Astrocyte of the cerebellum (primary cell): ENCODE data around the gene ZNF469.
"Not testable (repeated sequence)": the region's sequence is repeated elsewhere in the genome, so short reads cannot be mapped to it uniquely, and the experiment has no call there.

Experiments used
- DNase-seq: peaks from one replicate; pipeline ENCODE4 v3.0.0-alpha.2; 2011; ENCODE audit warnings: low read depth
- H3K4me3 ChIP-seq: 2 replicates; pipeline ENCODE4 v1.5.1; 2011; ENCODE audit warnings: mild to moderate bottlenecking, low read depth, low read length, moderate library complexity
- in situ Hi-C: cut with HindIII; loops from 2 replicates; pipeline ENCODE4 v1.10.0; 2017; ENCODE audit warnings: low sequenced_read_pairs
- TF ChIP-seq, protein P1 (sequence below): IDR thresholded peaks from 2 replicates; pipeline ENCODE4 v1.5.1; 2012; ENCODE audit warnings: low read length, low read depth, moderate library complexity, mild to moderate bottlenecking; ENCODE audit errors: missing control alignments

Gene ZNF469

GRCh38 chr16:88409296-88410065 lies 26.7 kb downstream of the ZNF469 start:
- DNase-seq, result no peak
- H3K4me3 ChIP-seq, result no peak overlapping the region
- in situ Hi-C loops, result loop anchor here (5.0 kb wide), 1 partner anchor 47 kb away; no protein-coding TSS in a partner anchor
- TF ChIP-seq, protein P1, sequence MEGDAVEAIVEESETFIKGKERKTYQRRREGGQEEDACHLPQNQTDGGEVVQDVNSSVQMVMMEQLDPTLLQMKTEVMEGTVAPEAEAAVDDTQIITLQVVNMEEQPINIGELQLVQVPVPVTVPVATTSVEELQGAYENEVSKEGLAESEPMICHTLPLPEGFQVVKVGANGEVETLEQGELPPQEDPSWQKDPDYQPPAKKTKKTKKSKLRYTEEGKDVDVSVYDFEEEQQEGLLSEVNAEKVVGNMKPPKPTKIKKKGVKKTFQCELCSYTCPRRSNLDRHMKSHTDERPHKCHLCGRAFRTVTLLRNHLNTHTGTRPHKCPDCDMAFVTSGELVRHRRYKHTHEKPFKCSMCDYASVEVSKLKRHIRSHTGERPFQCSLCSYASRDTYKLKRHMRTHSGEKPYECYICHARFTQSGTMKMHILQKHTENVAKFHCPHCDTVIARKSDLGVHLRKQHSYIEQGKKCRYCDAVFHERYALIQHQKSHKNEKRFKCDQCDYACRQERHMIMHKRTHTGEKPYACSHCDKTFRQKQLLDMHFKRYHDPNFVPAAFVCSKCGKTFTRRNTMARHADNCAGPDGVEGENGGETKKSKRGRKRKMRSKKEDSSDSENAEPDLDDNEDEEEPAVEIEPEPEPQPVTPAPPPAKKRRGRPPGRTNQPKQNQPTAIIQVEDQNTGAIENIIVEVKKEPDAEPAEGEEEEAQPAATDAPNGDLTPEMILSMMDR, result no peak

- in situ Hi-C loops, DNase-seq, H3K4me3 ChIP-seq: not testable (repeated sequence)
Measured at GRCh38 chr16:88410297-88410968, 27.7 kb downstream of the ZNF469 start.

DNA sequence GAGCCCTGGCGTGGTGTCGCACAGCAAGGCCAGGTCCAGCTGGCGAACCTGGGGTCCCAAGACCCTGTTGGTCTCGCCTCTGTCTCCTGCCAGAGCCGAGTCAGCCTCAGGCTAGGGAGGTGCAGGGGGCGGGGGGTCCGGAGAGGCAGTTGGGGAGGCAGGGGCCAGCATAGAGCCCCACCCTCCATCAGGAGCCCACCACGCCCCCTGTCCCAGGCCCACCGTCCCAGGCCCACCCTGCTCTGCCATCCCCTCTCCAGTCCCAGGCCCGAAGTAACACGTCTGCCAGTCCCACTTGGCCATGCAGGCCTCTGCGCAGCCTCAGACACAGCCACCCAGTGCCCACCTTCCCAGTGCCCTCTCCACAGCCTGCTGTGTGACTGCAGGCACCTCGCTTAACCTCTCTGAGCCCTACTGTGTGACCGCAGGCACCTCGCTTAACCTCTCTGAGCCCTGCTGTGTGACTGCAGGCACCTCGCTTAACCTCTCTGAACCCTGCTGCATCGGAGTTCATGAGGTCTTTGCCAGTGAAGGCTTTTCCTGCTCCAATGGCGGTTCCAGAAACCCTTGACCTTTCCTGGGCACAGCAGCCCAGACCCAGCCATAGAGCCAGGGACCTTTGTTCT lies 29.3 kb downstream of the ZNF469 start:
- in situ Hi-C loops, result no loop called here
- no peak overlapping the region for H3K4me3 ChIP-seq
- DNase-seq, result no peak
- TF ChIP-seq, protein P1, result no peak

DNA sequence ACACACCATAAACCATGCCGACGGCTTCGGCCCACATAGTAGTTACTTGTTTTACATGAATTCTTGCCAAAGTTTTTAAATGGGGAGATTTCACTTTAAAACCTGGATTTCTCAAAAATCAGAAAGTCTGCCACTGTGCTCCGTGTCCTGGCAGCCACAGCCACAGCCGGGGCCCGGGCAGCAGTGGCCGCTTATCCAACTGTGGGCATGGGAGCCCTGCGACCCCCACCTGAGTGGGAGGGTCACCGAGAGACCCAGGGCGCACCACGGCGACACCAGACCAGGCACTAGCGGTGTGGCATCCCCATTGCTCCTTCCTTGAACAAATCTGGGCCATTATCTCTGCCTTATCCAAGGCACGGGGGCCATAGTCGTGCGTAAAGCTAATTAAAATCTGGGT lies 30.0 kb downstream of the ZNF469 start:
- TF ChIP-seq, protein P1, result no peak
- no peak overlapping the region for H3K4me3 ChIP-seq
- in situ Hi-C loops, result no loop called here
- no peak for DNase-seq

GRCh38 chr16:88413231-88413630 lies 30.5 kb downstream of the ZNF469 start:
- in situ Hi-C loops, result no loop called here
- TF ChIP-seq, protein P1, result no peak
- no peak overlapping the region for H3K4me3 ChIP-seq

DNA sequence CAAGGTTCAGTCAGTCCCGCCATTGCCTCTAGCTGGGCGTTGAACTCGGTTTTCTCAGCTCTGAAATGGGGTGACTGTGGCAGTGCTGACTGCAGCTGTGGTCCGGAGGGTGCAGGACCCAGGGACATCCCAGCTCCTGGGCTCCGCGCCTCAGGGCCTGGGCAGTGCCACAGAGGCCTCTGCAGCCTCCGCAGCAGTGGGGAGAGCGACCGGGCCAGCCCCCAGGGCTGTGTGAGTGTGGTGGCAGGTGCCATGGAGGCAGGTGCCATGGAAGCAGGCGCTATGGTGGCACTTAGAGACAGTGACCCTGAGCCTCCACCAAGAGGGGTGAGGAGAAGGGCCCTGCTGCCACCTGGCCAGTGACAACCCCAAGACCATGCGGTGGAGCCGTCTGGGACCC lies 30.9 kb downstream of the ZNF469 start:
- TF ChIP-seq, protein P1, result no peak
- no peak overlapping the region for H3K4me3 ChIP-seq
- in situ Hi-C loops, result no loop called here
- no peak for DNase-seq

More at GRCh38 chr16:88413231-88413630, 30.5 kb downstream of the ZNF469 start:
- DNase-seq, result no peak
